NCI-H146 (cell line): ENCODE measurements around the gene XKR8.

ENCODE experiments used
- DNase-seq: peaks from one replicate; lab custom pipeline; 2025; lab: John Stamatoyannopoulos, UW

The XKR8 gene

GRCh38 chr1:27955076-27955475, 4.7 kb upstream of the XKR8 start:
- DNase-seq, result no peak

GRCh38 chr1:27956761-27957160, 3.0 kb upstream of the XKR8 start:
- DNase-seq, result no peak

- DNase-seq, result no peak
These were observed 2.1 kb upstream of the XKR8 start for GRCh38 chr1:27957655-27958054.

DNA sequence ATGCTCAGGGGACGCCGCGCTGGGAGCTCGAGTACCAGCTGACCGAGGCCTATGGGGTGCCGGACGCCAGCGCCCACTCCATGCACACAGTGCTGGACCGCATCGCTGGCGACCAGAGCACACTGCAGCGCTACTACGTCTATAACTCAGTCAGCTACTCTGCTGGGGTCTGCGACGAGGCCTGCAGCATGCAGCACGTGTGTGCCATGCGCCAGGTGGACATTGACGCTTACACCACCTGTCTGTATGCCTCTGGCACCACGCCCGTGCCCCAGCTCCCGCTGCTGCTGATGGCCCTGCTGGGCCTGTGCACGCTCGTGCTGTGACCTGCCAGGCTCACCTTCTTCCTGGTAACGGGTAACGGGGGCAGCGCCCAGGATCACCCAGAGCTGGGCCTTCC, 1.3 kb upstream of the XKR8 start:
- no peak for DNase-seq

DNA sequence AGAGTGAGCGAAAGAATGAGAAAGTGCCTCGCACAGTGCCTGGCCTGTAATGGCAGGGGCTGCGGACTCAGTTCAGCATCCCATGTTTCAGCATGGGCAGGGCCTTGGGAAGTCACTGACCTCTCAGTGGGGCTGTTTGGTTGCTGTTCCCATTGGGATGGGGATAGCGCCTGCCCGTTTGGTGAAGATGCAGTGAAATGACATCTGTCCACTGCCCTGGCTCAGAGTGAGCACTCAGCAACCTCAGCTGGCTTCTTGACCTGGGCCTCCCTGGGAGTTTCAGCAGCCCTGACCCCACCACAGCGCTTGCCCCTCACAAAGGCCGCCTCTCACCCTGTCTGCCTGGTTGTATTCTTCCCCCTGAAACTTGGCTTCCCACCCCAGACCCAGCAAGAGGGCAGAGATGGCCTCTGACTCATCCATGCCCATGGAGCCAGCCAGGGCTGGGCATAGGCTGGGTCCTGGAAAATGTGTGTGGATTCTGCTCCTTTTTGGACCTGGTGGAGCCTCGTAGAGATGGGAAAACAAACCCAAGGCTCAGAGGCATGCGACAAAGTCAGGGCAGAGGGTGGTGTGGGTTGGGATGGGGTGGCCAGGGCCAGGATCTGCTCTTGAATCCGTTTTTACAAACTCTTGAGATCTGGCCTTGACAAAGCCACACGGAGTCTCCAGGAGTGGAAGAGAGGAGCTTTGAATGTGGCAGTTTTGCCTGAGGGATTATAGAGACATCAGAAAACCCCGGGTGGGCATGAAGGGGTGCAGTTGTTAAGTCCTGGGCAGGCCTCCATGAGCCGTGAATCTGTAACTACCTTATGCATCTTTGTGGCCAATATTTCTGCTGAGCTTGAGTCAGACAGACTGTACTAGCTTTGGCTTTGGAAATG, 1.2 kb downstream of the XKR8 start:
- no peak for DNase-seq

- no peak for DNase-seq
These were observed 2.0 kb downstream of the XKR8 start for GRCh38 chr1:27961646-27962221.

DNA sequence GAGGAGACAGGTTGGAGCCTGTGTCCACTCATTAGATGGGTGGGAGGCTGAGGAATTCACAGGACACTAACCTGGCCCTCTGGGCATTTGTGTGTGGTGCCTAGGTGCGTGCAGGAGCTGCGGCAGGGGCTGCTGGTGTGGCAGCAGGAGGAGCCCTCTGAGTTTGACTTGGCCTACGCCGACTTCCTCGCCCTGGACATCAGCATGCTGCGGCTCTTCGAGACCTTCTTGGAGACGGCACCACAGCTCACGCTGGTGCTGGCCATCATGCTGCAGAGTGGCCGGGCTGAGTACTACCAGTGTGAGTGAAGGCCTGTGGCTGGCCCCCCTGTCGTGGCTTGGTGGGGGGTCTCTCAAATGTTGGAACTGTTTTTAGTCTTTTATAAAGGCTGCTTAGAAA, 3.6 kb downstream of the XKR8 start:
- no peak for DNase-seq

DNA sequence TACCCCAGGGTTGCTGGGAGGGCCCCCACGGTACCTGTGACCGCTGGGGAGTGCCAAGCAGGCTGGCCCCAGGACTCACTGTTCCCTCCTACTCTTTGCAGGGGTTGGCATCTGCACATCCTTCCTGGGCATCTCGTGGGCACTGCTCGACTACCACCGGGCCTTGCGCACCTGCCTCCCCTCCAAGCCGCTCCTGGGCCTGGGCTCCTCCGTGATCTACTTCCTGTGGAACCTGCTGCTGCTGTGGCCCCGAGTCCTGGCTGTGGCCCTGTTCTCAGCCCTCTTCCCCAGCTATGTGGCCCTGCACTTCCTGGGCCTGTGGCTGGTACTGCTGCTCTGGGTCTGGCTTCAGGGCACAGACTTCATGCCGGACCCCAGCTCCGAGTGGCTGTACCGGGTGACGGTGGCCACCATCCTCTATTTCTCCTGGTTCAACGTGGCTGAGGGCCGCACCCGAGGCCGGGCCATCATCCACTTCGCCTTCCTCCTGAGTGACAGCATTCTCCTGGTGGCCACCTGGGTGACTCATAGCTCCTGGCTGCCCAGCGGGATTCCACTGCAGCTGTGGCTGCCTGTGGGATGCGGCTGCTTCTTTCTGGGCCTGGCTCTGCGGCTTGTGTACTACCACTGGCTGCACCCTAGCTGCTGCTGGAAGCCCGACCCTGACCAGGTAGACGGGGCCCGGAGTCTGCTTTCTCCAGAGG, 6.8 kb downstream of the XKR8 start:
- DNase-seq, result no peak

DNA sequence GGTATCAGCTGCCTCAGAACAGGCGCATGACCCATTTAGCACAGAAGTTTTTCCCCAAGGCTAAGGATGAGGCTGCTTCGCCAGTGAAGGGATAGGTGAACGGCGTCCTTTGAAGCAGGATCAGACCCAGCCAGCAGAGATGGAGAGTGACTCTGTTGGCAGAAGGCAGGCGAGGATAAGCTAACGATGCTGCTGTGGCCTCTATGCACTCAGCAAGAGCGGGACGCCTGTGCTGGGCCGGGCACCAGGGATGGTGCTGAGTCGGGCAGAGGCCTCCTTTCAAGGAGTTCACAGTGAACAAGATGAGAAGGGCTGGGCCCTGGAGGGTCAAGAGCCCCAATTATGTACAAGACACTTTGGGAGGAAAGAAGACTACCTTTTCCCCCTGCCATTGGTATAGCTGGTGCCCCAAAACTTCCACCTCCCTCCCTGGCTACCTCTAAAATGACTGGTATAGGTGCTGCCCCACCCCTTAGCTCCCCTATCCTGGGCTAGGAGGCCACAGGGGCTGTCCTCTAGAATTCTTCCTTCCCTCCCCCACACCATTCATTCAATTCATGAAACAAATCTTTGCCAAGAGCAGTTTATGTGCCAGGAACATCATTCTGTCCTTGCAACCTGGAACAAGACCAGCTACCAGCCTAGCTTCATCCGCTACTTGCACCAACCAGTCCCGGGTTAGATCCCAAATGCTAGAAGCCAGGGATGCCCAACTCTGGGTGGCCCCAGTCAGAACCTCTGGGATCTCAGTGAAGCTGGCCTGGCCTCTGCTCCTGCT, 7.5 kb downstream of the XKR8 start:
- no peak for DNase-seq

GRCh38 chr1:27967884-27968466, 8.2 kb downstream of the XKR8 start:
- no peak for DNase-seq

GRCh38 chr1:27968692-27969091, 8.9 kb downstream of the XKR8 start:
- no peak for DNase-seq

- no peak for DNase-seq
These were observed 10.6 kb downstream of the XKR8 start for GRCh38 chr1:27970401-27970800.

DNA sequence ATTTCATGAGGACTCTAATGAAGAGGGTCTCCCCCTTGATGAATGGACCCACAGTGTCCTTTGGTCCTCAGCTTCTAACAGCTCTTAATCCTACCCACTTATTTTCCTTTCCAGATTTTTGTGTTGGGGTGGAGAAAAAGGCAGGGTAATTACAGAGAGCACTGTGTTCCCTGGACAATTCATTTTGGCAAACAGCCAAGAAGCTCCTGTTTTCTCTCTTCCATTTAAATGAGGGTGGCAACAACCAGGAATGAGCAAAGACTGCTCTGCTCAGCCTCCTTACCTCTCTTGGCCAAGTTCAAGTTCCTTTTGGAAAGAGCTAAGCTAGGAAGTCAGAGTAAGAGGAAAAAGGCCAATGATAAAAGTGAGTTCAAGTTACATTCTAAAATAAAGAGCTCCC, 11.9 kb downstream of the XKR8 start:
- DNase-seq, result peak; percentile 44

- no peak for DNase-seq
These were observed 12.4 kb downstream of the XKR8 start for GRCh38 chr1:27972141-27972540.

- no peak for DNase-seq
These were observed 14.1 kb downstream of the XKR8 start for GRCh38 chr1:27973771-27974416.

DNA sequence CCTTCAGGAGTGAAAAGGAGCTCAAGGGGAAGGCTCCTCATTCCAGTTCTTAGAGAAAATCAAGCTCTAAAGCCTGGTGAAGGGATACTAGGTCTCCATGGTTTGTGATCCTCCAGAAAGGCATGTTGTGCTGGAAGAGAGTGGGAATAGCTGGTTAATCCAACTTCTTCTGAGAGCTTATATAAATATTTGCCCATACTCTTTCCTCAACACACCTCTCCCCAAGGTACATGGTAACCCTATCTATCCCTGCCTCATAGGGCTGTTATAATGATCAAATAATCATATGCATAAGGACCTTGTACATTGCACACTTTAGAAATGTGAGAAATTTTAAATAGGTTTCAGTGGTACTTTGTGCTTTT, 14.6 kb downstream of the XKR8 start:
- no peak for DNase-seq

GRCh38 chr1:27979151-27979858, 19.5 kb downstream of the XKR8 start:
- DNase-seq, result peak; percentile 32

DNA sequence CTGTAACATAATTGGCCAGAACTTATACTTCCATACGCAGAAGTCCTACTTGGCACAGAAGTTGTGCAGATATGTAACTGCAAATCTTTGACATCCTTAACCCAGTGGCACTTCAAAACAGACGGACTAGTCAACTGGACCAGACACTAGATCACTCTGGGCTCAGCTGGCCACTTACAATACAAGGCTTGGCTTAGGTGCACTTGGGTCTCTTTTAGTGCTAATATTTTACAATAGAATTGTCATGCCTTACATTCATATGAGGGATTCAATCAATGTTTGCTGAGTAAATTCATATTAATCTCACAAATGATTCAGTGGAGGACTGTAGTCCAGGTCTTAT, 20.1 kb downstream of the XKR8 start:
- DNase-seq, result no peak

GRCh38 chr1:27980216-27980845, 20.6 kb downstream of the XKR8 start:
- DNase-seq, result no peak

- no peak for DNase-seq
These were observed 21.4 kb downstream of the XKR8 start for GRCh38 chr1:27981145-27981544.
